SK-N-SH treated with all-trans-retinoic acid at 6 μM for 48 hours (cell line): ENCODE data around the gene LECT2.

Source experiments
- ATAC-seq: fragments of 200-7000 bp; cut with Tn5 transposase; 3 replicates; pipeline ENCODE4 v1.9.1; 2020; ENCODE audit warnings: mild to moderate bottlenecking, moderate library complexity
- ARNTL ChIP-seq: fragments of 450-650 bp; formaldehyde crosslinking; IDR thresholded peaks from 2 replicates; pipeline ENCODE4 v1.5.0; 2020; ENCODE audit warnings: low read depth, mild to moderate bottlenecking, moderate library complexity, borderline replicate concordance
- BACH2 ChIP-seq: fragments of 250-450 bp; sonication (Bioruptor Pico); IDR thresholded peaks from 2 replicates; pipeline ENCODE4 v1.9.0; 2021; ENCODE audit warnings: mild to moderate bottlenecking, borderline replicate concordance
- CSDC2 ChIP-seq: fragments of 250-450 bp; sonication (Bioruptor Pico); IDR thresholded peaks from 2 replicates; pipeline ENCODE4 v1.5.0; 2020; ENCODE audit warnings: mild to moderate bottlenecking, moderate library complexity
- ESRRG ChIP-seq: fragments of 250-450 bp; sonication (Bioruptor Pico); IDR thresholded peaks from 2 replicates; pipeline ENCODE4 v1.6.1; 2021; ENCODE audit warnings: mild to moderate bottlenecking
- GLIS3 ChIP-seq: fragments of 250-450 bp; sonication (Bioruptor Pico); IDR thresholded peaks from 2 replicates; pipeline ENCODE4 v1.5.0; 2020; ENCODE audit warnings: mild to moderate bottlenecking, moderate library complexity
- ISL1 ChIP-seq: fragments of 250-450 bp; sonication (Bioruptor Pico); IDR thresholded peaks from 2 replicates; pipeline ENCODE4 v2.1.2; 2022; ENCODE audit warnings: mild to moderate bottlenecking, moderate library complexity
- OSR1 ChIP-seq: fragments of 250-450 bp; sonication (Bioruptor Pico); IDR thresholded peaks from 2 replicates; pipeline ENCODE4 v1.8.0; 2022; ENCODE audit warnings: moderate library complexity, mild to moderate bottlenecking, inconsistent platforms
- PATZ1 ChIP-seq: fragments of 250-450 bp; sonication (Bioruptor Pico); IDR thresholded peaks from 2 replicates; pipeline ENCODE4 v1.8.0; 2020; ENCODE audit warnings: mild to moderate bottlenecking, moderate library complexity, borderline replicate concordance
- PPARA ChIP-seq: fragments of 250-450 bp; sonication (Bioruptor Pico); IDR thresholded peaks from 2 replicates; pipeline ENCODE4 v1.5.0; 2020; ENCODE audit warnings: mild to moderate bottlenecking, borderline replicate concordance
- SNAI2 ChIP-seq: fragments of 250-450 bp; sonication (Bioruptor Pico); IDR thresholded peaks from 2 replicates; pipeline ENCODE4 v1.5.0; 2020; ENCODE audit warnings: mild to moderate bottlenecking, moderate library complexity
- TCF4 ChIP-seq: fragments of 250-450 bp; sonication (Bioruptor Pico); IDR thresholded peaks from 2 replicates; pipeline ENCODE4 v1.8.0; 2021; ENCODE audit warnings: mild to moderate bottlenecking, moderate library complexity, borderline replicate concordance
- TOX ChIP-seq: fragments of 250-450 bp; sonication (Bioruptor Pico); IDR thresholded peaks from 2 replicates; pipeline ENCODE4 v1.8.0; 2021; ENCODE audit warnings: mild to moderate bottlenecking, moderate library complexity, borderline replicate concordance
- TSHZ2 ChIP-seq: fragments of 250-450 bp; sonication (Bioruptor Pico); IDR thresholded peaks from 2 replicates; pipeline ENCODE4 v1.5.0; 2020; ENCODE audit warnings: mild to moderate bottlenecking, moderate library complexity
- ZC3H10 ChIP-seq: fragments of 250-450 bp; sonication (Bioruptor Pico); IDR thresholded peaks from 2 replicates; pipeline ENCODE4 v1.5.1; 2021; ENCODE audit warnings: mild to moderate bottlenecking, moderate library complexity
- ZFP3 ChIP-seq: fragments of 250-450 bp; sonication (Bioruptor Pico); IDR thresholded peaks from 2 replicates; pipeline ENCODE4 v1.5.0; 2020; ENCODE audit warnings: mild to moderate bottlenecking, moderate library complexity
- ZFP30 ChIP-seq: fragments of 450-650 bp; formaldehyde crosslinking; IDR thresholded peaks from 2 replicates; pipeline ENCODE4 v1.5.0; 2022; ENCODE audit warnings: mild to moderate bottlenecking, moderate library complexity
- ZNF70 ChIP-seq: fragments of 450-650 bp; formaldehyde crosslinking; IDR thresholded peaks from 2 replicates; pipeline ENCODE4 v1.5.0; 2020; ENCODE audit warnings: mild to moderate bottlenecking, moderate library complexity
- ZNF8 ChIP-seq: fragments of 450-650 bp; formaldehyde crosslinking; IDR thresholded peaks from 2 replicates; pipeline ENCODE4 v1.5.0; 2020; ENCODE audit warnings: mild to moderate bottlenecking, moderate library complexity
- TF ChIP-seq, protein P1 (sequence below): fragments of 250-450 bp; sonication (Bioruptor Pico); IDR thresholded peaks from 2 replicates; pipeline ENCODE4 v1.5.1; 2020; ENCODE audit warnings: low read depth, mild to moderate bottlenecking, moderate library complexity
- TF ChIP-seq, protein P2 (sequence below): fragments of 250-450 bp; sonication (Bioruptor Pico); IDR thresholded peaks from 2 replicates; pipeline ENCODE4 v1.8.0; 2021; ENCODE audit warnings: low read depth, mild to moderate bottlenecking, moderate library complexity, borderline replicate concordance

LECT2 gene

GRCh38 chr5:135944967-135945560, 9.7 kb downstream of the LECT2 start (continued):
- TF ChIP-seq TCF4 (CRISPR knock-in tag) (no peak), TSHZ2 (CRISPR knock-in tag) (no peak)

DNA sequence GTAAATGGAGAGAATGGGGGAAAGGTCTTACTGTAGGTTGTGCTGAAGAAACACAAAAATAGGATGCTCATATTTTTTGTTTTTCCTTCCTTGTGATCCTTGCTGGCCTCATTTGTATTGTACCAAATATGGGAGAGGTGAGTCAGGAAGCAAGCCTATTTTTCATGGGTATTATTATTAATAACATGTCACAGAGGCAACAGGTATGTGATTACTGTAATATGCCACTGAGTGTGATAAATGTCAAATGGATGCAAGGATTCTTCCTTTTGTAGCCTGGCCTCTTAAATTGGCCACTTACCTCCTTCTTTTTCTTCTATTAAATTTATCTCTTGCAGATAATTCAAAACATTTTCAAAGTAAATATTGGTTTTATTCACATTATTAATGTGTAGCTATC, 10.2 kb downstream of the LECT2 start:
- no peak for TF ChIP-seq CSDC2 (CRISPR knock-in tag)
- no peak for TF ChIP-seq ZFP30 (CRISPR knock-in tag)
- TF ChIP-seq ZNF70 = no peak
- TF ChIP-seq TOX = no peak
- TF ChIP-seq, protein P1, sequence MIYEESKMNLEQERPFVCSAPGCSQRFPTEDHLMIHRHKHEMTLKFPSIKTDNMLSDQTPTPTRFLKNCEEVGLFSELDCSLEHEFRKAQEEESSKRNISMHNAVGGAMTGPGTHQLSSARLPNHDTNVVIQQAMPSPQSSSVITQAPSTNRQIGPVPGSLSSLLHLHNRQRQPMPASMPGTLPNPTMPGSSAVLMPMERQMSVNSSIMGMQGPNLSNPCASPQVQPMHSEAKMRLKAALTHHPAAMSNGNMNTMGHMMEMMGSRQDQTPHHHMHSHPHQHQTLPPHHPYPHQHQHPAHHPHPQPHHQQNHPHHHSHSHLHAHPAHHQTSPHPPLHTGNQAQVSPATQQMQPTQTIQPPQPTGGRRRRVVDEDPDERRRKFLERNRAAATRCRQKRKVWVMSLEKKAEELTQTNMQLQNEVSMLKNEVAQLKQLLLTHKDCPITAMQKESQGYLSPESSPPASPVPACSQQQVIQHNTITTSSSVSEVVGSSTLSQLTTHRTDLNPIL = no peak
- no peak for TF ChIP-seq ESRRG (CRISPR knock-in tag)
- TF ChIP-seq ZC3H10 (CRISPR knock-in tag) = no peak
- no peak for TF ChIP-seq ARNTL (CRISPR knock-in tag)
- no peak for TF ChIP-seq SNAI2 (CRISPR knock-in tag)
- TF ChIP-seq TCF4 (CRISPR knock-in tag) = no peak
- no peak for TF ChIP-seq ISL1 (CRISPR knock-in tag)
- no peak for TF ChIP-seq PATZ1 (CRISPR knock-in tag)
- no peak for TF ChIP-seq PPARA (CRISPR knock-in tag)
- TF ChIP-seq ZFP3 (CRISPR knock-in tag) = no peak
- TF ChIP-seq, protein P2, sequence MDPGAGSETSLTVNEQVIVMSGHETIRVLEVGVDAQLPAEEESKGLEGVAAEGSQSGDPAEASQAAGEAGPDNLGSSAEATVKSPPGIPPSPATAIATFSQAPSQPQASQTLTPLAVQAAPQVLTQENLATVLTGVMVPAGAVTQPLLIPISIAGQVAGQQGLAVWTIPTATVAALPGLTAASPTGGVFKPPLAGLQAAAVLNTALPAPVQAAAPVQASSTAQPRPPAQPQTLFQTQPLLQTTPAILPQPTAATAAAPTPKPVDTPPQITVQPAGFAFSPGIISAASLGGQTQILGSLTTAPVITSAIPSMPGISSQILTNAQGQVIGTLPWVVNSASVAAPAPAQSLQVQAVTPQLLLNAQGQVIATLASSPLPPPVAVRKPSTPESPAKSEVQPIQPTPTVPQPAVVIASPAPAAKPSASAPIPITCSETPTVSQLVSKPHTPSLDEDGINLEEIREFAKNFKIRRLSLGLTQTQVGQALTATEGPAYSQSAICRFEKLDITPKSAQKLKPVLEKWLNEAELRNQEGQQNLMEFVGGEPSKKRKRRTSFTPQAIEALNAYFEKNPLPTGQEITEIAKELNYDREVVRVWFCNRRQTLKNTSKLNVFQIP = no peak
- no peak for ATAC-seq

DNA sequence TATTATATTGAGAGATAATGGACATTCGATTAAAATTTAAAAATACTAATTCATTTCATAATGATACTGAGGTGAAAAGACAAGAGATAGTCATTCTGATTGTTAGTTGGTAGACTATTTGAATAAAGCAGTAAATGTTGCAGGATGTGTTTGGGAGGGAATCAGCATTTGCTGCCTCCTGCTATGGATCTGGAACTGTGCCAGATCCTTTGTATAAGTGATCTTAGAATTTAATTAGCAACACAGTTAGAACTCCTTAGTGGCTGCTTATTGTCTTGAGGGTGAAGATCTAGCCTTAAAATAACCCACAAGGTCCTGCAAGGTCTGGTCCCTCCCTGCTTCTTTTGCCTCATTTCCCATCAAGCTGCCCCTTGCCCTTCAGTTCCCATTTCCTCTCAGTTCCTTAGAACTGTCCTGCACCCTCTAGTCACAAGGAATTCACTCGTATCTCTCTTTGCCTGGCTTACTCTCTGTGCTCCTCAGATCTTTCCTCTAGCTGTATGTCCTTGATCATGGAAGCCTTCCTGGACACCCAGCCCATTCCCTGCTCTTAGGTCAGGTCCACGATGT, 12.5 kb downstream of the LECT2 start:
- TF ChIP-seq, protein P2 = no peak
- no peak for TF ChIP-seq ZNF8
- no peak for TF ChIP-seq ESRRG (CRISPR knock-in tag)
- no peak for TF ChIP-seq PPARA (CRISPR knock-in tag)
- TF ChIP-seq ARNTL (CRISPR knock-in tag) = no peak
- no peak for TF ChIP-seq GLIS3
- TF ChIP-seq, protein P1 = no peak
- no peak for TF ChIP-seq TSHZ2 (CRISPR knock-in tag)
- no peak for TF ChIP-seq BACH2
- no peak for TF ChIP-seq OSR1 (CRISPR knock-in tag)
- peak; percentile 26; the same call in 1 of the 3 replicates for ATAC-seq
